IMR-90 (cell line): Measurements from ENCODE around the gene FALEC. TPM values are rescaled to one million over a fixed set of nuclear protein-coding genes. Genes with fewer than 3 reads are reported as not detected.
A peak's percentile ranks its signal among the peaks of the same experiment; 100 is the strongest.

Experiments
- ATAC-seq: fragments of 200-7000 bp; cut with Tn5 transposase; 2 replicates; pipeline ENCODE4 v1.9.1; 2020; ENCODE audit warnings: low read depth, mild to moderate bottlenecking, moderate library complexity
- BruUV-seq: library from RNA; stranded (reverse); fragments of 400-500 nt; replicated peaks from 2 replicates; lab custom pipeline; 2021; lab: Mats Ljungman, UMichigan
- CTCF ChIA-PET: fragments of 300-600 bp; formaldehyde crosslinking; extraction: SDS; loops from one replicate; lab custom pipeline; 2021; ENCODE audit warnings: antibody characterized with exemption; lab: Yijun Ruan, JAX
- POLR2A ChIA-PET: fragments of 300-600 bp; sonication (Branson Sonifier 250); formaldehyde crosslinking; loops from one replicate; lab custom pipeline; 2022; ENCODE audit warnings: antibody characterized with exemption; ENCODE audit not compliant: unreplicated experiment; lab: Charles Lee
- DNase-seq: peaks from one replicate; pipeline ENCODE4 v3.0.0; 2013
- H2AFZ ChIP-seq: replicated peaks from 2 replicates; pipeline ENCODE3; 2013; ENCODE audit warnings: low read length, mild to moderate bottlenecking; ENCODE audit not compliant: poor library complexity
- H2AK5ac ChIP-seq: 2 replicates; pipeline ENCODE4 v1.6.1; 2013; ENCODE audit warnings: low read depth, low read length, inconsistent platforms
- H2AK9ac ChIP-seq: replicated peaks from 2 replicates; pipeline ENCODE3; 2013; ENCODE audit warnings: mild to moderate bottlenecking, low read depth, low read length, moderate library complexity; ENCODE audit not compliant: poor library complexity
- H2BK120ac ChIP-seq: 2 replicates; pipeline ENCODE4 v1.6.1; 2013; ENCODE audit warnings: low read depth, low read length, inconsistent platforms
- H2BK15ac ChIP-seq: 3 replicates; pipeline ENCODE4 v1.6.1; 2013; ENCODE audit warnings: low read depth, low read length, inconsistent platforms
- H2BK20ac ChIP-seq: 2 replicates; pipeline ENCODE4 v1.6.1; 2013; ENCODE audit warnings: low read depth, mild to moderate bottlenecking, inconsistent platforms, low read length, moderate library complexity
- H2BK5ac ChIP-seq: 2 replicates; pipeline ENCODE4 v1.6.1; 2013; ENCODE audit warnings: mild to moderate bottlenecking, low read depth, low read length, inconsistent platforms; ENCODE audit not compliant: poor library complexity, severe bottlenecking
- H3K14ac ChIP-seq: replicated peaks from 2 replicates; pipeline ENCODE4 v1.6.1; 2013; ENCODE audit warnings: low read depth, low read length, inconsistent platforms
- H3K18ac ChIP-seq: 2 replicates; pipeline ENCODE4 v1.6.1; 2013; ENCODE audit warnings: low read depth, low read length, control low read depth
- H3K23ac ChIP-seq: 2 replicates; pipeline ENCODE4 v1.6.1; 2013; ENCODE audit warnings: low read depth, low read length, inconsistent platforms
- H3K27ac ChIP-seq: 2 replicates; pipeline ENCODE4 v1.5.1; 2013; ENCODE audit warnings: mild to moderate bottlenecking, control low read depth, low read length; ENCODE audit not compliant: insufficient read depth
- H3K27me3 ChIP-seq: 2 replicates; pipeline ENCODE4 v1.6.1; 2013; ENCODE audit warnings: low read length; ENCODE audit not compliant: control insufficient read depth, insufficient read depth
- H3K36me3 ChIP-seq: 2 replicates; pipeline ENCODE4 v1.6.1; 2013; ENCODE audit warnings: low read length, mixed read lengths; ENCODE audit not compliant: control insufficient read depth, insufficient read depth
- H3K4ac ChIP-seq: 2 replicates; pipeline ENCODE4 v1.6.1; 2013; ENCODE audit warnings: low read depth, low read length, inconsistent platforms
- H3K4me1 ChIP-seq: 2 replicates; pipeline ENCODE4 v1.6.1; 2013; ENCODE audit warnings: low read length, mixed read lengths; ENCODE audit not compliant: control insufficient read depth, insufficient read depth
- H3K4me2 ChIP-seq: 2 replicates; pipeline ENCODE4 v1.6.1; 2013; ENCODE audit warnings: low read depth, mild to moderate bottlenecking, control low read depth, low read length, moderate library complexity
- H3K4me3 ChIP-seq: 2 replicates; pipeline ENCODE4 v1.5.1; 2013; ENCODE audit warnings: low read depth, mild to moderate bottlenecking, control low read depth, low read length, moderate library complexity; ENCODE audit not compliant: insufficient read depth
- H3K56ac ChIP-seq: 2 replicates; pipeline ENCODE4 v1.6.1; 2013; ENCODE audit warnings: low read length, inconsistent platforms; ENCODE audit not compliant: insufficient read depth; ENCODE audit errors: extremely low read depth
- H3K79me1 ChIP-seq, 2 experiments: 2 replicates each; pipeline ENCODE4 v1.6.1; 2013; ENCODE audit warnings: low read length in 2 of 2, inconsistent platforms in 1 of 2, low read depth in 1 of 2
- H3K9ac ChIP-seq: 2 replicates; pipeline ENCODE4 v1.6.1; 2013; ENCODE audit warnings: low read depth, low read length, control low read depth
- H3K9me1 ChIP-seq: 2 replicates; pipeline ENCODE4 v1.6.1; 2013; ENCODE audit warnings: low read length, inconsistent platforms; ENCODE audit not compliant: insufficient read depth
- H3K9me3 ChIP-seq: 2 replicates; pipeline ENCODE4 v1.6.1; 2013; ENCODE audit warnings: low read length; ENCODE audit not compliant: control insufficient read depth, insufficient read depth
- H4K20me1 ChIP-seq: 2 replicates; pipeline ENCODE4 v1.6.1; 2013; ENCODE audit warnings: low read length, inconsistent platforms; ENCODE audit not compliant: insufficient read depth
- H4K5ac ChIP-seq: 2 replicates; pipeline ENCODE4 v1.6.1; 2013; ENCODE audit warnings: mild to moderate bottlenecking, low read depth, low read length, control low read depth
- H4K8ac ChIP-seq, 2 experiments: 2 replicates each; pipeline ENCODE4 v1.6.1; 2013; ENCODE audit warnings: low read depth in 2 of 2, low read length in 2 of 2, control low read depth in 1 of 2, inconsistent platforms in 1 of 2
- H4K91ac ChIP-seq: 2 replicates; pipeline ENCODE4 v1.6.1; 2013; ENCODE audit warnings: low read depth, low read length, inconsistent platforms; ENCODE audit not compliant: insufficient read depth
- BHLHE40 ChIP-seq: fragments of 150-350 bp; IDR thresholded peaks from 2 replicates; pipeline ENCODE4 v1.6.1; 2016; ENCODE audit warnings: mild to moderate bottlenecking, low read depth, low read length
- CEBPB ChIP-seq: IDR thresholded peaks from 2 replicates; pipeline ENCODE4 v1.6.1; 2012; ENCODE audit warnings: low read depth, low read length, improper control_type of control experiment
- CHD1 ChIP-seq: IDR thresholded peaks from 2 replicates; pipeline ENCODE4 v1.6.1; 2012; ENCODE audit warnings: low read depth, low read length, improper control_type of control experiment
- FOS ChIP-seq: fragments of 150-350 bp; IDR thresholded peaks from 2 replicates; pipeline ENCODE4 v1.6.1; 2016; ENCODE audit warnings: low read depth, low read length
- MAFK ChIP-seq: IDR thresholded peaks from 2 replicates; pipeline ENCODE4 v1.6.1; 2012; ENCODE audit warnings: low read depth, low read length, improper control_type of control experiment
- MAZ ChIP-seq: IDR thresholded peaks from 2 replicates; pipeline ENCODE4 v1.6.1; 2012; ENCODE audit warnings: low read depth, mild to moderate bottlenecking, low read length, improper control_type of control experiment, moderate library complexity, borderline replicate concordance
- POLR2A ChIP-seq: IDR thresholded peaks from 2 replicates; pipeline ENCODE4 v1.6.1; 2012; ENCODE audit warnings: mild to moderate bottlenecking, low read depth, low read length
- RAD21 ChIP-seq: IDR thresholded peaks from 2 replicates; pipeline ENCODE4 v1.6.1; 2012; ENCODE audit warnings: low read length, improper control_type of control experiment
- RFX5 ChIP-seq: IDR thresholded peaks from 2 replicates; pipeline ENCODE4 v1.8.0; 2012; ENCODE audit warnings: low read depth, mild to moderate bottlenecking, low read length, moderate library complexity
- SMC3 ChIP-seq: fragments of 150-350 bp; IDR thresholded peaks from 2 replicates; pipeline ENCODE4 v1.6.1; 2016; ENCODE audit warnings: low read depth, mild to moderate bottlenecking, antibody characterized with exemption, low read length, moderate library complexity
- WGBS, 2 experiments: methylation state at CpG; one replicate each; pipeline versions ENCODE4 v1.1.5 to v1.1.7; 2013; ENCODE audit warnings: missing lambda C conversion rate in 2 of 2; ENCODE audit not compliant: insufficient read length in 1 of 2; ENCODE audit errors: extremely low coverage in 2 of 2; 5-methylcytosine and 5-hydroxymethylcytosine counted together
- dilution Hi-C: fragments of 300-500 bp; cut with HindIII; formaldehyde crosslinking; loops from one replicate; pipeline ENCODE4 v1.14.3; 2018; ENCODE audit warnings: low sequenced_read_pairs; ENCODE audit not compliant: unreplicated experiment
- in situ Hi-C: fragments of 300-500 bp; cut with MboI; formaldehyde crosslinking; loops from 3 replicates; pipeline ENCODE4 v1.14.3; 2019; ENCODE audit warnings: low sequenced_read_pairs, inconsistent platforms, mixed read lengths
- intact Hi-C: fragments of 100-400 bp; cut with micrococcal nuclease; formaldehyde crosslinking; loops from 2 replicates; pipeline ENCODE4 v1.10.0; 2022
- polyA plus RNA-seq, 3 experiments: library from polyadenylated mRNA; depleted of rRNA; stranded (reverse); fragments of >200 nt; gene quantifications; 2 replicates each; pipeline ENCODE4 v1.2.3, GENCODE V29; 2012; ENCODE audit warnings: low replicate concordance in 1 of 3
- total RNA-seq: library from RNA; depleted of rRNA; stranded (reverse); fragments of >200 nt; gene quantifications from 2 replicates; pipeline ENCODE4 v1.2.3, GENCODE V29; 2012
- TF ChIP-seq, protein P1 (sequence below): conservative IDR thresholded peaks from 2 replicates; pipeline ENCODE4 v1.5.1; 2012; ENCODE audit warnings: mild to moderate bottlenecking, low read depth, low read length, improper control_type of control experiment
- TF ChIP-seq, protein P2 (sequence below): fragments of 150-350 bp; IDR thresholded peaks from 2 replicates; pipeline ENCODE4 v1.6.1; 2016; ENCODE audit warnings: low read depth, mild to moderate bottlenecking, low read length, moderate library complexity, borderline replicate concordance

Gene FALEC
- total and polyA plus RNA-seq, 2 of the 4 experiments (the other 2 are of a cell fraction): not detected

DNA sequence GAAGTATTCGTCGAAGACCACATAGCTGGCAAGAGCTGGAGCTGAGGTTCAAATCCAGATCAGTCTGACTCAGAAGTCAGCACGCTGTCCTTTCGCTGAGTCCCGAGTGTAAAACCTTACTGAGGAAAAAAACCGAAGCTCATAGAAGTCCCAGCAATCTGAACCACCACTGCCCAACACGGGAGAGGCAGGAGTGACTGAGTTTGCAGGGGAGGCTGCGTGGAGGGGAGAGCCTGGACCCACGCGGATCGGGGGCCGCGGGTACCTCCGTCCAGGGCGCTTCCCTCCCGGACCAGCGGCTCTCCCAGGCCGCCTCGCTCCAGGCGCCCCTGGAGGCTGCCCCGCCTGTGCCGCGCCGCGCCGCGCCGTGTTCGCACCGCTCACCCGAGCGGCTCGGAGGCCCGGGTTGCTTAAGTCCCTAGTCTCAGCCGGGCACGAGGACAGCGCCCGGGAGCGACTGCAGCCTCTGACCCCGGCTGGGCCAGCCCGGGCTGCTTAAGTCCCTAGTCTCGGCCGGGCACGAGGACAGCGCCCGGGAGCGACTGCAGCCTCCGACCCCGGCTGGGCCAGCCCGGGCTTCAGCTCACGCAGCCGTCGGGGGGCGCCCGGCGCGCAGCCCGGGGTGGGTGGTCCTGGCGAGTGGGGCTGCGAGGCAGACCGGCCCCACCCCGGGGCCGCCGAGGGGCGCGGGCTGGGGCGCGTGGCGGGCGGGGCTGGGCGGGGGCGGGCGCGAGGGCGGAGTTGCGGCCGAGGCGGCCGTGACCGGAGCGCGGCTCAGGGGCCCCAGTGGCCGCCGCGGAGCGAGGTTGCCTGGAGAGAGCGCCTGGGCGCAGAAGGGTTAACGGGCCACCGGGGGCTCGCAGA, 33.3 kb downstream of the FALEC start, which contains the start of gene ADAMTSL4:
Gene ADAMTSL4 (plus strand): TSS at position 777 of the 864 bp plus-strand sequence. CDS start 2,881 bp downstream, outside the sequence.
- DNase-seq (peak; percentile 78), ATAC-seq (peak; percentile 72)
- Histone ChIP-seq H3K4me1 (peaks cover 26% of the 10 kb centered on the region), H3K27me3 (no peaks in the 10 kb centered on the region), H4K20me1 (no peaks in the 10 kb centered on the region; the same call in none of the 2 replicates), H2BK20ac (0 out of 2 replicates have a peak within 1 kb of the TSS, but pooled peaks have one; percentile 42), H3K9ac (peak within 1 kb of the TSS; percentile 78), H4K8ac (peak within 1 kb of the TSS; percentile 81 to 84; a peak in 3 of 4 replicates), H3K4ac (peak within 1 kb of the TSS; percentile 94), H2AK5ac (peak within 1 kb of the TSS; percentile 76), H3K36me3 (no peaks in the 10 kb centered on the region), H3K9me3 (no peaks in the 10 kb centered on the region), H3K27ac (peak within 1 kb of the TSS; percentile 59), H3K14ac (peak within 1 kb of the TSS; percentile 93), H2AFZ (peak within 1 kb of the TSS; percentile 94), H3K79me1 (peaks cover 0 to 28% of the 10 kb centered on the region in 2 experiments; a peak in 2 of 4 replicates), H2AK9ac (peak within 1 kb of the TSS; percentile 97), H4K91ac (peak within 1 kb of the TSS; percentile 79), H2BK5ac (peak within 1 kb of the TSS; percentile 61), H3K18ac (peak within 1 kb of the TSS; percentile 51; the same call in 1 of the 2 replicates), H3K4me2 (peak within 1 kb of the TSS; percentile 99), H3K9me1 (0 out of 2 replicates have a peak, but pooled peaks cover 5% of the 10 kb centered on the region), H4K5ac (peak within 1 kb of the TSS; percentile 74), H2BK120ac (peak within 1 kb of the TSS; percentile 80), H3K56ac (peak within 1 kb of the TSS; percentile 25; the same call in 1 of the 2 replicates), H2BK15ac (peak within 1 kb of the TSS; percentile 89; the same call in 2 of the 3 replicates), H3K4me3 (peak within 1 kb of the TSS; percentile 50), H3K23ac (peak within 1 kb of the TSS; percentile 97)
- ChIA-PET CTCF (interaction anchor here (0.6 to 1.0 kb wide), 3 partner anchors 12 to 48 kb away, joined by 3 to 5 read pairs (median 3); no protein-coding TSS in a partner anchor), POLR2A (interaction anchor here (0.6 to 1.0 kb wide), 2 partner anchors 30 to 40 kb away, joined by 3 to 5 read pairs; no protein-coding TSS in a partner anchor)
- in situ Hi-C loops (no loop called here), intact Hi-C loops (loop anchor here (2.0 kb wide), 2 partner anchors 62 to 84 kb away; partner anchors contain the start of gene TARS2), dilution Hi-C loops (no loop called here)
- BruUV-seq: no TSS peak
- 1% methylated on average over 37 of the region's 91 CpGs; no CpG with 5 or more reads in 1 of the 2 experiments for WGBS, 2 experiments
- peak; percentile 12; the same call in 1 of the 2 replicates for TF ChIP-seq POLR2A
- no peak for TF ChIP-seq SMC3
- TF ChIP-seq, protein P1, sequence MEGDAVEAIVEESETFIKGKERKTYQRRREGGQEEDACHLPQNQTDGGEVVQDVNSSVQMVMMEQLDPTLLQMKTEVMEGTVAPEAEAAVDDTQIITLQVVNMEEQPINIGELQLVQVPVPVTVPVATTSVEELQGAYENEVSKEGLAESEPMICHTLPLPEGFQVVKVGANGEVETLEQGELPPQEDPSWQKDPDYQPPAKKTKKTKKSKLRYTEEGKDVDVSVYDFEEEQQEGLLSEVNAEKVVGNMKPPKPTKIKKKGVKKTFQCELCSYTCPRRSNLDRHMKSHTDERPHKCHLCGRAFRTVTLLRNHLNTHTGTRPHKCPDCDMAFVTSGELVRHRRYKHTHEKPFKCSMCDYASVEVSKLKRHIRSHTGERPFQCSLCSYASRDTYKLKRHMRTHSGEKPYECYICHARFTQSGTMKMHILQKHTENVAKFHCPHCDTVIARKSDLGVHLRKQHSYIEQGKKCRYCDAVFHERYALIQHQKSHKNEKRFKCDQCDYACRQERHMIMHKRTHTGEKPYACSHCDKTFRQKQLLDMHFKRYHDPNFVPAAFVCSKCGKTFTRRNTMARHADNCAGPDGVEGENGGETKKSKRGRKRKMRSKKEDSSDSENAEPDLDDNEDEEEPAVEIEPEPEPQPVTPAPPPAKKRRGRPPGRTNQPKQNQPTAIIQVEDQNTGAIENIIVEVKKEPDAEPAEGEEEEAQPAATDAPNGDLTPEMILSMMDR: peak; percentile 20; the same call in 1 of the 2 replicates
- no peak for TF ChIP-seq FOS
- TF ChIP-seq MAFK: no peak
- TF ChIP-seq CEBPB: peak; percentile 34; the same call in 1 of the 2 replicates
- no peak for TF ChIP-seq BHLHE40
- TF ChIP-seq MAZ: no peak; the same call in 1 of the 2 replicates
- no peak for TF ChIP-seq RAD21
- TF ChIP-seq RFX5: no peak
- TF ChIP-seq, protein P2, sequence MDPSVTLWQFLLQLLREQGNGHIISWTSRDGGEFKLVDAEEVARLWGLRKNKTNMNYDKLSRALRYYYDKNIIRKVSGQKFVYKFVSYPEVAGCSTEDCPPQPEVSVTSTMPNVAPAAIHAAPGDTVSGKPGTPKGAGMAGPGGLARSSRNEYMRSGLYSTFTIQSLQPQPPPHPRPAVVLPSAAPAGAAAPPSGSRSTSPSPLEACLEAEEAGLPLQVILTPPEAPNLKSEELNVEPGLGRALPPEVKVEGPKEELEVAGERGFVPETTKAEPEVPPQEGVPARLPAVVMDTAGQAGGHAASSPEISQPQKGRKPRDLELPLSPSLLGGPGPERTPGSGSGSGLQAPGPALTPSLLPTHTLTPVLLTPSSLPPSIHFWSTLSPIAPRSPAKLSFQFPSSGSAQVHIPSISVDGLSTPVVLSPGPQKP: no peak
- no peak for TF ChIP-seq CHD1
